Fibroblast of skin of right quadriceps (primary cell): ENCODE data around the gene RUSC1.
A peak's percentile ranks its signal among the peaks of the same experiment; 100 is the strongest.
"Not testable (repeated sequence)": the region's sequence is repeated elsewhere in the genome, so short reads cannot be mapped to it uniquely, and the experiment has no call there.

Experiments used
- DNase-seq: peaks from one replicate; pipeline ENCODE4 v3.0.0-alpha.2; 2013

Gene RUSC1, protein sequence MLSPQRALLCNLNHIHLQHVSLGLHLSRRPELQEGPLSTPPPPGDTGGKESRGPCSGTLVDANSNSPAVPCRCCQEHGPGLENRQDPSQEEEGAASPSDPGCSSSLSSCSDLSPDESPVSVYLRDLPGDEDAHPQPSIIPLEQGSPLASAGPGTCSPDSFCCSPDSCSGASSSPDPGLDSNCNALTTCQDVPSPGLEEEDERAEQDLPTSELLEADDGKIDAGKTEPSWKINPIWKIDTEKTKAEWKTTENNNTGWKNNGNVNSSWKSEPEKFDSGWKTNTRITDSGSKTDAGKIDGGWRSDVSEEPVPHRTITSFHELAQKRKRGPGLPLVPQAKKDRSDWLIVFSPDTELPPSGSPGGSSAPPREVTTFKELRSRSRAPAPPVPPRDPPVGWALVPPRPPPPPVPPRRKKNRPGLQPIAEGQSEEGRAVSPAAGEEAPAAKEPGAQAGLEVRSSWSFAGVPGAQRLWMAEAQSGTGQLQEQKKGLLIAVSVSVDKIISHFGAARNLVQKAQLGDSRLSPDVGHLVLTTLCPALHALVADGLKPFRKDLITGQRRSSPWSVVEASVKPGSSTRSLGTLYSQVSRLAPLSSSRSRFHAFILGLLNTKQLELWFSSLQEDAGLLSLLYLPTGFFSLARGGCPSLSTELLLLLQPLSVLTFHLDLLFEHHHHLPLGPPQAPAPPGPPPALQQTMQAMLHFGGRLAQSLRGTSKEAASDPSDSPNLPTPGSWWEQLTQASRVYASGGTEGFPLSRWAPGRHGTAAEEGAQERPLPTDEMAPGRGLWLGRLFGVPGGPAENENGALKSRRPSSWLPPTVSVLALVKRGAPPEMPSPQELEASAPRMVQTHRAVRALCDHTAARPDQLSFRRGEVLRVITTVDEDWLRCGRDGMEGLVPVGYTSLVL

DNA sequence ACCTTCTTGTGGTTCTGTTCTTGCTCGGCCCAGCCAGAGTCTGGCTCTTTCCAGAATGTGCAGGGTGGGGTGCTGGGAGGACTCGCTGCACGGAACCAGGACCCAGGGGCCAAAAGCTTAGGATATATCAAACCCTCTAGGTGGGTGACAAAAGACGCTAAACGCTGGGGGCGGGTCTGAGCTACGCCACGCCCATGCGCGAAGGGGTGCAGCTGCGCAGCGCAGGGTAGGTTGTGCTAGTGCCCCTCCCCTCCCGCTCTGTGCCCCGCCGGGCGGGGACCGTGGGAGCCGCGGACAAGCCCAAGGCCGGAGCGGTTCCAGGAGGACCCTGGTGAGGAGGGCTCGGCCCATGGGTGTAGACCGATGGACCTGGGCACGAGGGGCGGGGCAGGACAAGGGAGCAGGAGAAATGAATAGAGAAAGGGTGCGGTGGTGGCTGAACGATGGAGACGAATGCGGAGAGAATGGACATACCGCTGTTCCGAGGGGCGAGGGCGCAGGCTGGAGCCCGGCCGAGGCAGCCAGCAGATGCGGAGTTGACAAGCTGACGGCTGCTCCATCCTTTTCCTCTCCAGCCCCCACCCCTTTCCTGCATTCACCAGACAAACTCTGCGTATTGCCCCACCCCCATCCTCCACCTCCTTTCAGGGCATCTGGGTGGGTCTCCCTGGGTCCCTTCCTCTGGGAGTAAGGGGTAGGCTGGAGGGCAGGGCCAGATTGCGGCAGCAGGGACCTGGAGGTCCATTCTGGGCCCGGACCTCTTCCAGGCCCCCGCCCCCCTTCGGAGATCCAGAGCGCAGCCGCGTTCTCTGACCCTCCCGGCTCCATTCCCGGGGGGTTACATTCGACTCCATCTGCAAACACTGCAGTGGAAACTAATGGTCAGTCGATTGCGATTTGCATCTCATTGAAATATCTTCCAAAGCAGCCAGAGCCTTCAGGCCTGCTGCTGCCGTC, at the start of gene RUSC1:
RUSC1 (plus strand) TSS at position 234 of the 957 bp plus-strand sequence. CDS start 880 bp downstream, outside the sequence.
- DNase-seq, result peak; percentile 58

DNA sequence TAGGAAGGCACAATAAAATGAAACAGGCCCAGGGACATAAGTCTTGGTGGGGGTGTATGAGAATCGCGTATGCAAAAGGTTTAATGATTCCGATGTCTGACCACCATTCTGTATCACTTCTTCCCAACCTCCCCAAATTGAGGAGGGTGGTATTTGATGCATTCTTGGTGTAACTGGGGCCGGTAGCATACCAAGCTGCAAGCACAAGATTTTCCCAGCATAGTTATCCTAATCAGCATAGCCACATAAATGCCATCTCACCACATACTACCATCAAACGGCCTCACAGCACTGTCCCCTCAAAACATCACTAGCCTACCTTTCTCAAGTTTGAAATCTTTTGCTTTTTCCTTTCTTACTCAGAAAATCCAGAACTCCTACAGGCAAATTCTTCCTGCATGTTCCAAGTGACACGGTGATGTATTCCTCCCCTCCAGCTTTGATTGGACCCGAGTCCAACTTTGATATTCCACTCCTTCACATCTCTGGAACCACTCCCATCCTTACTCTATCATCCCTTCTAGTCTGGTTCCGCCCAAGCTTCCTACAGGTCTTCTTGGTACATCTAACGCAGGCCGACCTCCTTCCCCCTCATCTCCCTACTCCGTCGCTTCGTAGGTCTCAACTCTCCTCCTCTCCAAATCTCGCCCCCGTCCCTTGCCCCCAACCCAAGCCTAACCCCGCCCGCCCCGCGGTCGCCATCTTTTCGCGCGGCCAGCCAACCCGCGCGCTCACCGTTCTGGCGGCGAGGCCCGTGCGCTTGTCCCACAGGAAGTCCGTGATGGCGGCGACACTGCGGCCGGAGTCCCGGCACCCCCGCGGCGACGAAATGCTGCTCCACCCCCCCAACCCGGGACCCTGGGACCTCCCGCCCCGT, 48.0 kb upstream of the RUSC1 start:
- peak; percentile 54 for DNase-seq

DNA sequence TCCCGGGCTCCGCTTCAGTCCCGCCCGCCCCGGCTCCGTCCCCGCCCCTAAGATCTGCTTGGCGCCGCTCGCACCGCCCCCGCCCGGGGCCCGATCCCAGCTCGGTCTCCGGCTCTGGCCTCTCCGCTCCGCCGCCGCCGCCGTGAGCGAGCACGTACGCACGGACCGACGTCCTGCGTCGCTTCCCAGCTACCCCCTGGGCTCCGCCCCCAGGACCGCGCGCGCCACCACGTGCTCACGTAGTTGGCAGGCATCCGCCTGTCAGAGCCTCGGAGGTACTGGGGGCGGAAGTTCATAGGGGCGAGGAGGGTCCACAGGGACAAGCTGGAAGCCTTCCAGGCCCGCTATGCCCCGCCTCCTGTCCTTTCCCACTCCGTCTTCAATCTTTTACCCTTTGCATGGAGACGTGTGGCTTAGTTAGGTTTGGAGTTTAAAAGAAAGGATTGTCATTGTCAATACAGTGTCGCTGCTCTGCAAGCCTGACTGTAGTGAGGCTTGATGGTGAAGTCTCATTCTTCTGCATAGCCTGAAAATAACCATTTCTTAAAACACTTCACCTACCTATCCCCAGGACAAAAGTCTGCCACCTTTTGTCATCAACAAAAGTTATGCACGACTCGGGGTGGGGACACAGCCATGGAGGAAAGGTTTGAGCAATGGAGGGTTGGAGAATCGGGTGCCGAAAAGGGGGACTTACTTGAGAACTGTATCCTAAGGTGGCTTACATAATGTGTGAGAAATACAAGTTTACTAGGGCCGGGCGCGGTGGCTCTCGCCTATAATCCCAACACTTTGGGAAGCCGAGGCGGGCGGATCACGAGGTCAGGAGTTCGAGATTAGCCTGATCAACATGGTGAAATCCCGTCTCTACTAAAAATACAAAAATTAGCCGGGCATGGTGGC, 47.1 kb upstream of the RUSC1 start, which contains the start of gene CLK2:
CLK2 (minus strand) TSS at position 162 of the 903 bp plus-strand sequence. CDS start 2,527 bp downstream, outside the sequence.
- DNase-seq, result peak; percentile 95

DNA sequence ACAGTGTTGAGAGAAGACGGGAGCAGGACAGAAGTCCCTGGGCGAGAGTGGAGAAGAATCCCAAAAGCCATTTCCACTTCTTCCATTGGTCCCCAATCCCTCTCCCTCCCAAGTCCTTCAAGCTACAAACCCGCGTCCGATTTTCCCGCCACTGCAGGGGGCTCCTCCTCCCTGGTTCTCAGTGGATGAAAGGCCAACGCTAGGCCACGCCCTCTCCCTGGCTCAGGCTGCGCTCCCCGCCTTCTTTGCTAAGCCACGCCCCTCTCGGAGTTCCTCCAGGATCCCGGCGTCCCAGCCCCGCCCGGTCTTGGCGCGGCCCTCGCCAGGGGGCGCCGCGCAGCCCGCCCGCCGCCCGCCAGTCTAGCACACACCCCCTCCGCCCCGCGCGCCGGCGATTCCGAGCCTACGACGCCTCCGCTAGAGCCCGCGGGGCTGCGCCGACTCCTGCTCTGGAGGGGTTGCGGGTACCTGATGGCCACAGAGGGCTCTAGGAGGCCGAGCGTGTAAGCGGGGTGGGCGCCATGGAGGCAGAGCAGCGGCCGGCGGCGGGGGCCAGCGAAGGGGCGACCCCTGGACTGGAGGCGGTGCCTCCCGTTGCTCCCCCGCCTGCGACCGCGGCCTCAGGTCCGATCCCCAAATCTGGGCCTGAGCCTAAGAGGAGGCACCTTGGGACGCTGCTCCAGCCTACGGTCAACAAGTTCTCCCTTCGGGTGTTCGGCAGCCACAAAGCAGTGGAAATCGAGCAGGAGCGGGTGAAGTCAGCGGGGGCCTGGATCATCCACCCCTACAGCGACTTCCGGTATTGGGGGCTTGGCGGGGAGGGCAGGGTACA, 43.4 kb upstream of the RUSC1 start, which contains the start of gene HCN3:
HCN3 (plus strand) TSS at position 394 of the 832 bp plus-strand sequence; CDS start at position 522, 128 bp downstream.
- peak; percentile 94 for DNase-seq

DNA sequence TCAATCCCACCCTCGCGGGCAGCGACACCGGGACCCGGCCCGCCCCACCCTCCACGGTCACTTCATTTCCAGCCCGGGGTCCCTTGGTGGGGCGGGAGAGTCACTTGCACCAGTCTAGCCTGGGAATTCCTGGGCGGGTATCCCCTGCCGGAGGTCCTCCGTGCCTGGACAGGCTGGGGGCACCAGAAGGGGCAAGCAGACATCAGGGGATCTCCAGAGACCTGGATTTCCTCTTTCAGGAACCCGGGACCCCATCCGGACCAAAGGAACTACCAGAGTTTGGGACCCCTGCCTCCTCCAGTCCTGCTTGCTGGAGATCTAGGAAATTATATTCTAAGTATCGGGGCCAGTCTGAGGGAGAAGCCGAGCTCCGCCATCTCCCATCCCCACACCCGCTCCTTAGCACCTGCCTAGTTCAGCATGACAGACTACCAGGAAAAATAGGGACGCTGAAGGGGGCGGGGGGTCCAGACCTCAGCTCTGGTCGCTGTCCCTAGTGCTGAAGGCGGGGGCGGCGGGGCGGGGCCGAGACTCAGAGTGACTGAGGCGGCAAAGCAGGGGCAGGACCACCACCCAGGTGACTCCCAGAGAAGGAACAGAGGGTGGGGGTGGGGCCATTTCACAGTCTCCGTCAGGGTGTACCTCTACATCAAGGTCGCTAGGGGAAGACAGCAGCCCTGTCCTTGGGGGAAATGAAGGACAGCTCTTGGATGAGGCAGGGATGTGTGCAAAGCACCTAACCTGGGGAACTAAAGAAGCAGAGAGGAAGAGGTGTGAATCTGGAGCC, 42.6 kb upstream of the RUSC1 start:
- DNase-seq, result peak; percentile 28

DNA sequence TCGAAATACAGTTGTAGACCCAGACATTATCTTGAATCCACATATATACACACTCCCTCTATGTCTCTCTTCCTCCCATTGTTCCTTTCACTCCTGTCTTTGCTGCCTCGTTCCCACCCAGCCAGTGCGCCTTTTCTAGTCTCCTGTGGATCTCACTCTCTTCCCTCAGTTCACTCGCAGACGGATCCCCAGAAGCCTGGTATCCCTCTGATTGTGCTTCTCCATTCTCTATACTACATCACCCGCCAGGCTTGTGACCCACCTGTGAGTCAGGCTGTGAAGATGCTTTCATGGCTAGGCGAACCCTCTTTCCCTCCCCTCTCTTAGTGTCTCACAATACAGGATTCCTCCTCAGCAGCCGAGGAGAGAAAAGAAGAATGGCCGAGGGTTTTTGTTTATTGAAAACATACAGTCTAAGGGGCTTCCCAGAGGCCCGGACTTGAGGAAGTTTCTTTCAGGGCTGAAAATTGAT, 42.0 kb upstream of the RUSC1 start:
- DNase-seq, result no peak

DNA sequence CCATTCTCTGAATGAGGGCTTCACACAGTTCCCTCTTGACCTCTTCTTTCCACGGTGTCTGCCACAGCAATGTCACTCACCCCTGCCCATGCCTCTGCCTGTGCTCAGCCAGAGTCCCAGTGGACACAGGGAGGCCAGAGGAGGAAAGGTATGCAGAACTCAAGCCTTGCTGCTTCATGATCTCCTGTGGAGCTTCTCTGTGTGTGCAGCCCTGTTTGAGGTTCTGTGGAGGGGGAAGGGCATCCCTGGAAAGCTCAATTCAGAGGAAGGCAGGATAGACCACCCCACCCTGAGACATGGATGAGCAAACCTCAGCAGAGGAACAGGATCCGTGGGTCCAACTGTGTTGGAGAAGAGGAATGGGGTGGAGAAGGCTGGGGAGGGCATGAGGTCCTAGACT, 41.4 kb upstream of the RUSC1 start:
- no peak for DNase-seq

DNA sequence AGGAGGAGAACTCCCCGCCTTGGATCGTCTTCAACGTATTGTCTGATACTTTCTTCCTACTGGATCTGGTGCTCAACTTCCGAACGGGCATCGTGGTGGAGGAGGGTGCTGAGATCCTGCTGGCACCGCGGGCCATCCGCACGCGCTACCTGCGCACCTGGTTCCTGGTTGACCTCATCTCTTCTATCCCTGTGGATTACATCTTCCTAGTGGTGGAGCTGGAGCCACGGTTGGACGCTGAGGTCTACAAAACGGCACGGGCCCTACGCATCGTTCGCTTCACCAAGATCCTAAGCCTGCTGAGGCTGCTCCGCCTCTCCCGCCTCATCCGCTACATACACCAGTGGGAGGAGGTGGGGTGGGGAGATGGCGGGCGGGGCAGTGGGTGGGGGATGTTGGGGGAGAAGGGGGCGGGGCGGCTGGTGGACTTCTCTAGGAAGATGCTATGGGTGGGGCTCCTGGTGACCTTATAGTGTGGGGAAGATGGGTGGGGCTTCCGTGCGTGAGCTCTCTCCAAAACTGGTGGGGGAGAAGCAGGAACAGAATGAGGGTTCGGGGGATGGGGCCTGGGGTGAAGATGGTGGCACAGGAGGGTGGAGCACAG, 38.1 kb upstream of the RUSC1 start:
- DNase-seq, result no peak

DNA sequence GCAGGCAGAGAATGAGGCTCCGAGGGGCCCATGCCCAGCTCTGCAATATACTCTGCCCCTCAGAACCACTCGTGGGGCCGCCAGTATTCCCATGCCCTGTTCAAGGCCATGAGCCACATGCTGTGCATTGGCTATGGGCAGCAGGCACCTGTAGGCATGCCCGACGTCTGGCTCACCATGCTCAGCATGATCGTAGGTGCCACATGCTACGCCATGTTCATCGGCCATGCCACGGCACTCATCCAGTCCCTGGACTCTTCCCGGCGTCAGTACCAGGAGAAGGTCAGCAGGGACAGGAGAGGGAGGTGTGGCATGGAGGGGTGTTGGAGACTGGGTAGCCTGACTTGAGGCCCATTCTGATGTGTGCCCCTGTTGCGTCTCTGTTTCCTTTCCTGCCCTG, 36.2 kb upstream of the RUSC1 start:
- DNase-seq, result no peak

DNA sequence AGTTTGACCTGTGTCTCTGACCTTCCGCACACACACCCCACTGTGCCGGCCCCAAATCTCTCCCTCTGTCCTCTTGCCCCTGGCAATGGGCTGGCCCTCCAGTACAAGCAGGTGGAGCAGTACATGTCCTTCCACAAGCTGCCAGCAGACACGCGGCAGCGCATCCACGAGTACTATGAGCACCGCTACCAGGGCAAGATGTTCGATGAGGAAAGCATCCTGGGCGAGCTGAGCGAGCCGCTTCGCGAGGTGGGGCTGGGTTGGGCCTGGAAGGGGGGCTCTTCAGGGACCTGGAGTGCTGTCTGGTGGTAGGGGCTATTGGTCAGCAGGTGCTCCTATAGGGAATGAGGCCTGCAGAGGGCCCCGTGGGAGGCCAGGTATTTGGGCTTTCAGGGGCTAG, 35.6 kb upstream of the RUSC1 start:
- DNase-seq, result no peak

DNA sequence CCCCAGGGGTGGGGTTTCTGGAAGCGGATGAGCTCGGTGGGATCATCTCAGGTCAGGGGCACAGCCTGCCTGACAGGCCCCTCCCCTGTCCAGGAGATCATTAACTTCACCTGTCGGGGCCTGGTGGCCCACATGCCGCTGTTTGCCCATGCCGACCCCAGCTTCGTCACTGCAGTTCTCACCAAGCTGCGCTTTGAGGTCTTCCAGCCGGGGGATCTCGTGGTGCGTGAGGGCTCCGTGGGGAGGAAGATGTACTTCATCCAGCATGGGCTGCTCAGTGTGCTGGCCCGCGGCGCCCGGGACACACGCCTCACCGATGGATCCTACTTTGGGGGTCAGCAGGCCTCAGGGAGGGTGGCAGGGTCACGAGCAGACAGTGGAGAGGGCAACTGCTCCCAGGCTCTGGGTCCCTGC, 35.1 kb upstream of the RUSC1 start:
- no peak for DNase-seq

DNA sequence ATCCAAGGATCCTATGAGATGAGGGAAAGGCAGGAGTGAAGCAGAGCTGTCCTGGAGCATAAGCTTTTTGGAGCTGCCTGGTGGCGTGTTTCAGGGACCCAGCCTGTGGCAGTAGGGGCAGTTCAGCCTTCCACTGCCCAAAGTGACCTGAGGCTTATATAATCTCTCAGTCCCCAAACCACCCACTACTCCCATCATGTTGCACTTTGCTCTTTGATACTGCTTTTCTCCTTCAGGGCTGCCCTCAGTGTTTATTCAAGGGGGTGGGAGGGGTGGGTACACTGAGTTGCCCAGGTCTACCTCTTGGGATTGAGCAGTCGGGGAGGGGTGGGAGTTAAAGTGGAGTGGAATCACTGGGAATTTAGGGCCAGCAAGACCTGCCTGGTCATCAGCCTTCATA, 34.1 kb upstream of the RUSC1 start:
- DNase-seq, result no peak

DNA sequence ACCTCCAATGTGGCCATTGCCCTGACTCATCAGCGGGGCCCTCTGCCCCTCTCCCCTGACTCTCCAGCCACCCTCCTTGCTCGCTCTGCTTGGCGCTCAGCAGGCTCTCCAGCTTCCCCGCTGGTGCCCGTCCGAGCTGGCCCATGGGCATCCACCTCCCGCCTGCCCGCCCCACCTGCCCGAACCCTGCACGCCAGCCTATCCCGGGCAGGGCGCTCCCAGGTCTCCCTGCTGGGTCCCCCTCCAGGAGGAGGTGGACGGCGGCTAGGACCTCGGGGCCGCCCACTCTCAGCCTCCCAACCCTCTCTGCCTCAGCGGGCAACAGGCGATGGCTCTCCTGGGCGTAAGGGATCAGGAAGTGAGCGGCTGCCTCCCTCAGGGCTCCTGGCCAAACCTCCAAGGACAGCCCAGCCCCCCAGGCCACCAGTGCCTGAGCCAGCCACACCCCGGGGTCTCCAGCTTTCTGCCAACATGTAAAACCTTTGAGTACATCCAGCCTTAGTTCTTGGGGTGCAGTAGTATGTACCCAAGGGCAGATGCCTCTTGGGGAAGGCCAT, 32.6 kb upstream of the RUSC1 start:
- no peak for DNase-seq

DNA sequence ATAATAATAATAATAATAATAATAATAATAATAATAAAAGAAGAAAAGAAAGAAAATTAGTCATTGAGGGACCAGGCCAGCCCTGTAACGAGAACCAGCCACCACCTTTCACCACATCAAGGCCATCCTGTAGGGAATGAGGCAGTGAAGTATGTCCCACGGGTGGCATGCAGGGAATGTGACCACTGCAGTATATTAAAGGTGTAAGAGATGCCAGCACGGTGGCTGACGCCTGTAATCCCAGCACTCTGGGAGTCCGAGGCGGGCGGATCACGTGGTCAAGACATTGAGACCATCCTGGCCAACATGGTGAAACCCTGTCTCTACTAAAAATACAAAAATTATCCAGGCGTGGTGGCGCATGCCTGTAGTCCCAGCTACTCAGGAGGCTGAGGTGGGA, 29.7 kb upstream of the RUSC1 start:
- not testable (repeated sequence) for DNase-seq

DNA sequence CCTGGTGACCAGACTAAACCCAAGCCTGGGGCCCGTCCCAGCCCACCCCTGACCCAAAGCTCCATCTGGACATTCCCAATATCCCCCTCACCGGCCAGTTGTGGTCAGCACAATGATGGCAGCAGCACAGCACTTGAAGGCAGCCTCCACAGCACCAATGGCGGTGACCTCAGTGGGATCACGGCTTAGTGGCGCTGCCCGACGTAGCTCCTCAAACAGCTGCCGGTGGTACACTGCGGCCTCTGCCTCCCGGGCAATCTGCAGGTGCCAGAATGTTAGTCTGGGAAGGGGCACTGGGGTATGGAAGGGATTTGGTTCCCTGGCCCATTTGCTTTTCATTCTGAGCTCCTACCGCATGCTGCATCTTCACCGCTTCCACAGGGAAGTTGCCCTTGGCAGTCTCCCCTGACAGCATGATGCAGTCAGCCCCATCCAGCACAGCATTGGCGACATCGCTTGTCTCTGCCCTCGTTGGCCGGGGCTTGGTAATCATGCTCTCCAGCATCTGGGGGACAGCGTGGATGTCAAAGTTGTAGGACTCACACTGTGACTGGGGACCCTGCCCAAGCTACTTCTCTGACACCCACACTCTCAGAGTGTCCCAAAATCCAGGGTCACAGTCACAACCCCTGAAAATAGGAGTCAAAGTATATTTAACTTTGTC, 27.5 kb upstream of the RUSC1 start:
- no peak for DNase-seq

DNA sequence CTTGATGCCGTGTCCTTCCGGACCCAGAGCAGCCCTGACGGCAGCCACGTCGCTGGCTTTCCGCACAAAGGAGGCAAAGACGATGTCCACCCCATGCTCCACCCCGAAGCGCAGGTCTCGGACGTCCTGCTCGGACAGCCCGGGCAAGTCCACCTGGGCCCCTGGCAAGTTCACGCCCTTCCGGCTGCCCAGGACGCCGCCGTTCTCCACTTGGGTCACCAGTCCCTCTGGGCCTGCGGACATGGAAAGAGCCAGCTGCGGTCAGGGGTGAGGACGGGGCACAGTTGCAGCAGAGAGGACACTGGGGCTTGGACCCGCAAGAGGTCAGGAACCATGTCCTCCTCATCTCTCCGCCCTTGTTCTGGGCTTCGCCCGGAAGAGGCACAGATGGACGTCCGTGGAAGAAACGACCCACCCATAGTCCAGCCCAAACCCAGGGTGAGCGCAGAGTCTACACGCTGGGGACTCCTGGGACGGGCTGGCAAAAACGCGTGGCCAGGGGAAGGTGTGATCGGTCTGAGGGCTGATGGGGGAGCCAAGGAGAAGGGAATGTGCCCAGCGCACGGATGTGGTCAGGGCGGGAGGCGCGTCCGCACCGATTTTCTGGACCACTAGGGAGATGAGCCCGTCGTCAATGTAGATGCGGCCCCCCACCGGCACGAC, 26.0 kb upstream of the RUSC1 start:
- DNase-seq, result no peak
